NCI-H345 treated with DMSO at 0.1 percent for 48 hours (cell line): Measurements from ENCODE around the gene RBFA.
"Not testable (repeated sequence)": the region's sequence is repeated elsewhere in the genome, so short reads cannot be mapped to it uniquely, and the experiment has no call there.

Source experiments
- DNase-seq: peaks from one replicate; lab custom pipeline; 2025; ENCODE audit not compliant: unreplicated experiment; lab: John Stamatoyannopoulos, UW

The RBFA gene

GRCh38 chr18:80027719-80028118 lies 6.5 kb upstream of the RBFA start:
- not testable (repeated sequence) for DNase-seq

GRCh38 chr18:80029690-80030089 lies 4.5 kb upstream of the RBFA start:
- DNase-seq: no peak

DNA sequence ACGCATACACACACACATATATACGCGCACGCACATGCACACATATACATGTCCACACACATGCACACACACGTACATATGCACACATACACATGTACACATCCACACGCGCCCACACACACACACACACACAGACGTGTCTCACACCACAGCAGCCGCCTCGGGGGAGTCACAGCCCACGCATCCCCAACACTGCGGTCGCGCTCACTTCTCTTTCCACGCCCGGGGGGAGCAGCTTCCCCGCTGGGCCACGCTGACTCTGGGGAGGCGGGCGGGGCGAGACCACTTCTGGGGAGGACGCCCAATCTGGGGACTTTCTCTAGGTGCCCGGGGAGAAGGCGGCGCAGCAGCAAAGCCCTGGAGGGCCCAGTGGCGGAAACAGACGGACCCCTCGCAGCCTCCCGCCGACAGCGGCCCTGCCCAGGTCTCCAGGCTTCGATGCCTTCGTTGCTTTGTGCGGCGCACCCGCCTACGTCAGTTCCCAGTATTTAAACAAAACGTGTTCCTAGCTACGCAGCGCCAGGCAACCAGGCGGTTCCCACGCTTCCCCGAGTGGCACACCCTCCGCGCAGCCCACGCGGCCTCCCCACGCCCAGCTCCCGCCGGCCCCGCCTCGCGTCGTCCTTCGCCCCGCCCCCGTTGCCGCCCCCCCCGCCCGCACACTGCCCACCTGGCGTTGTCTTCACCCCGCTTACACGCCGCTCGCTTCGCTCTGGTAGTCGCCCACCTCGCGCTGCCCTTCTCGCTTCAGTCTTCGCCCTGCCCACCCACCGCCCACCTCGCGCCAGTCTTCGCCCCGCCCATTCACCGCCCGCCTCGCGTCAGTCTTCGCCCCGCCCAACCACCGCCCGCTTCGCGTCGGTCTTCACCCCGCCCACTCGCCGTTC lies 810 bp upstream of the RBFA start:
- no peak for DNase-seq

DNA sequence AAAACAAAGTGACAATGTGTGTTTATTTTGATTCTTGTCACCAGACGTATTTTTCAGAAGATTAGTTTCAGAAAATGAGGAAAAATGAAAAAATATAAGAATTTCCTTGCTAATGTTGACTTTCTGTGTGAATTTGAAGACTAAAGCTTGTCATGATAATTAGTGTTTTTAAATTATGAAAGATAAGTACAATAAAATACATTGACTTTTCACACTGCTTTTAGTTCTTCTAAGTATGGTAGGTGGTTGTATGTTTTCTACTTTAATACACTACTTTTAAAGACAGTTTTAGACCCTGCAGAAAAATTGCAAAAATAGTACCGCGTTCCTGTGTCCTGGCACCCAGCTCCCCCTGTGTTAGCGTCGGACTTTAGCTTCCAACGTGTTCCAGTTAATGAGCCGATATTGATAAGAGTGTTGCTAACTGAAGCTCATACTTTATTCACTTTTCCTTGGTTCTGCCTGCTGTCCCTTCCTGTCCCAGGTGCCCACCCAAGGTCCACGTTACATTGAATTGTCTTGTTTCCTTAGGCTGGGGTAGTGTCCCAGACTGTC lies 695 bp downstream of the RBFA start:
- no peak for DNase-seq

GRCh38 chr18:80035997-80036396 lies 1.8 kb downstream of the RBFA start:
- DNase-seq: no peak

DNA sequence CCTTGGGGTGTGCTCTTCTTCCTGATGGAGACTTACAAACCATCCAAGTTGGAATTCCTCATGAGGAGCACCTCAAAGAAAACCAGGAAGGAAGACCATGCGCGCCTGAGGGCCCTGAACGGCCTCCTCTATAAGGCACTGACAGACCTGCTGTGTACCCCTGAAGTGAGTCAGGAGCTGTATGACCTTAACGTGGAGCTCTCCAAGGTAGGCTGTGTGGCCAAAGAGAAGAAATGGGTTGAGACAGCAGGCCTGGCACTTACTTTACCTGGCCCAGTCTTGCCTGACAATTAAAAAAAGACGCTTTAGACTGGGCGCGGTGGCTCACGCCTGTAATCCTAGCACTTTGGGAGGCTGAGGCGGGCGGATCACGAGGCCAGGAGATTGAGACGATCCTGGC lies 3.1 kb downstream of the RBFA start:
- DNase-seq: no peak

DNA sequence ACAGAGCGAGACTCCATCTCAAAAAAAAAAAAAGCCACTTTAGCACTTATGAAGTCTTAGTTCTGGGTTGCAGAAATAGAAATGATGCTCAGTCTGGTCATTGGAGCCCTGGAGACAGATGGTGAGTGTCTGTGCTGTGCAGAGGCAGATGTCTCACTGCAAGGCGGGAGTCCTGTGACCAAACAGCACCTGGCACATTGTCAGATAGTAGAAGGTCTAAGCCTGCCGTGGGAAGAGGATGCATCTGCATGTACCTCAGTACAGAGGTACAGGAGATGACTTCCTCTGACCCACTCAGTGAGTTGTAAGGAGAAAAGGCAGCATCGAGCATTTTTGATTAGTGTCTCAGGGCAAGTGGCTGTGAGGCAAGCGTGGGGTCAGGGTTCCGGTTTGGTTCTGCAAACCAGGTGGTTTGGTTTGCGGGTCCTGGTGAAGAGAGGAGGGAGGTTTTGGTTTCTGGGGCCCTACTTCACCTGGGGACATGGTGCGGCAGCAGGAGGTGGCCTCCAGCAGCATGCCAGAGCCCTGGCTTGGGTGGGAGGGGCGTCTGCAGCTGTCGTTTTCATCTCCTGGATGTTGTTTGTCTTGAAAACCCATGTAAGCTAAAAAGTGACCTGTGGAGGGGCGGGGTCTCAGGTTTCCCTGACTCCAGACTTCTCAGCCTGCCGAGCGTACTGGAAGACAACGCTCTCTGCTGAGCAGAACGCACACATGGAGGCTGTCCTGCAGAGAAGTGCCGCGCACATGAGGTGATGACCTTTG lies 3.8 kb downstream of the RBFA start:
- no peak for DNase-seq

GRCh38 chr18:80040515-80040914 lies 6.3 kb downstream of the RBFA start:
- DNase-seq: no peak

- no peak for DNase-seq
Measured at GRCh38 chr18:80041424-80041823, 7.2 kb downstream of the RBFA start.

DNA sequence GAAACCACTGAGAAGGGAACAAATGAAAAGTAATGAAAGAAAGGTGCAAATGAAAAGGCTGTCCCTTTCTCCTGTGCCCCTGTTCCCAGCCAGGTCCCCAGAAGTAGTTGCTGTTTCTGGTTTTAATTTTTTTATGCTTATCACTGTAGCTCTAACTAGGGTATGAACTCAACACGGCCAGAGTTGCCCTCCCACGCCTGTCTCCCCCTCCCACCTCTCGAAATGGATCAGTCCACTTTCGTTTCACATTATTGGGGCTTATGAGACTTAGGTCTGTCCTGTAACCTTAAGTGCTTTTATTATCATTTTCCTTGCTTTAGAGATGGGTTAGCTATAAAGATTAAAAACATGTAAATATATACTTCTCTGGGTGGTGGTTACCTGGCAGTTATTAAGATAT lies 8.6 kb downstream of the RBFA start:
- no peak for DNase-seq

GRCh38 chr18:80044072-80044471 lies 9.8 kb downstream of the RBFA start:
- DNase-seq: no peak

DNA sequence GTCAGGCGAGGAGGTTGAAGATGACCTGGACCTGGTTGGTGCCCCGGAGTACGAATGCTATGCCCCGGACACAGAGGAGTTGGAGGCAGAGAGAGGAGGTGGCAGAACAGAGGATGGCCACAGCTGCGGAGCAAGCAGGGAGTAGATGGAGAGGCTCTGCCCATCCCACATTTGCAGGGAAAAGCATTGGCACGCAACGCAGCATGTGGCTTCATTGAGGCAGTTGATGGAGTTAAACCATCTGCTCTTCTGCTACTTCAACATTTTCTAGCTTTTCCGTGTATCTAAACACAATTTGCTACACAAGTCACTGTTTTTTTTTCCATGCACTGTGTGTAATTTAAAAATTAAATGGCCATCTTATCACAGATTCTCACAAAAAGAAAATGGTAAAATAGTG lies 11.8 kb downstream of the RBFA start:
- no peak for DNase-seq

DNA sequence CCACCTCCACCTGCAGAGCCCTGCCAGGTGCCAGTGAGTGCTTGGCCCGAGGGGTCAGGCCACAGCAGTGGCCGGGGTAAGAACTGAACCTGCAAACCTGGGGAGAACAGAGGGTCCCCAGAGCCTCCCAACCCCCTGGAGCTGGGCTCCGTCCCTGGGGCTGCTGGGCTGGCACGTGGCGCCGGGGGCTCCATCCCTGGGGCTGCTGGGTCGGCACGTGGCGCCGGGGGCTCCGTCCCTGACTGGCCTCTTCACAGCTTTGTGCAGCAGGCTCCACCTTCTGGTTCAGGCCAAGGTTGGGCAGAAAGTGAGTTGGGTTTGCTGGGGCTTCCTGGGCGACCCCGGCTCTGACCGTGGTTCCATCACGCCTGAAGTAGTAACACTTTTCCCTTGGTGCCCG lies 12.2 kb downstream of the RBFA start:
- DNase-seq: no peak

DNA sequence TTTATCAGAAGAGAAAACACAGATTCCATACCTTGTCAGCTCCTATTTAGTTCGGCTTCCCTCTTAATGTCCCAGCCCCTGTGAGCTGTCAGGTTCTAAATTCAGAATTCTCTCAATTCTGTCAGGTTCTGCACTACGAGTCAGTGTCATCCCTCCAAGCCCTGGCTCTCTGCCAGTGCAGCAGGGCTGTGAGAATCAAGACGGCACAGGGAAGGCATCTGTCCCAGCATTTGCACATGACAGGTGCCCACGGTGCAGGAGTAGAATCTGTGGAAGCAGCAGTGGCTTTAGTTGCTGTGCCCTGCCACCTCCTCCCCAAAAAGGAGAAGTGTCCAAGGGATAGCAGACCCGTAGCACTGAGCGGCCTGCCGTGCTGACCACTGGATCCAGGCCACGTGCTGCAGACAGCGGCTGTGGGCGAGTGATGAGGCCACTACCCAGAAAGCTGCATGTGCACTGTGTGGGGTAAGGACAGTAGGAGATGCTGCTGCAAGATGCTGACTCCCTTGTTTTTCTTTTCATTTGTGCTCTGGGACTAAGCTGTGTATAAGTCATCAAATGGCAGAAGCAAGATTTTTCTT lies 12.8 kb downstream of the RBFA start:
- no peak for DNase-seq

DNA sequence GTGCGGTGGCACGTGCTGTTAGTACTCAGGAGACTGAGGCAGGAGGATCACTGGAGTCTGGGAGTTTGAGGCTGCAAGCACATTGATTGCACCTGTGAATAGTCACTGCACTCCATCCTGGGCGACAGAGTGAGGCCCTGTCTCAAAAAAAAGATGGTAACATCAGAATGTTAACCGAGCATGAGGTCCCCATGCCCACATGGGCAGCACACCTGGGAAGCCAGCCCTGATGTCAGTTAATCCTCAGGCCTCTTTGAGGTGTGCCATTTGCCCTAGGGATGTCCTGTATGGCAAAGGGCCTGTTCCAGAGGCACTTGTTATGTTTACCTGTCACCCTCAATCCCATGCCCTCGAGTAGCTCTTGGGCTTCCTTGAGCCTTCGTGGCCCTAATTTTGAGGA lies 16.6 kb downstream of the RBFA start:
- DNase-seq: no peak

GRCh38 chr18:80056095-80056494 lies 21.9 kb downstream of the RBFA start:
- DNase-seq: no peak

GRCh38 chr18:80059945-80060344 lies 25.7 kb downstream of the RBFA start:
- no peak for DNase-seq

DNA sequence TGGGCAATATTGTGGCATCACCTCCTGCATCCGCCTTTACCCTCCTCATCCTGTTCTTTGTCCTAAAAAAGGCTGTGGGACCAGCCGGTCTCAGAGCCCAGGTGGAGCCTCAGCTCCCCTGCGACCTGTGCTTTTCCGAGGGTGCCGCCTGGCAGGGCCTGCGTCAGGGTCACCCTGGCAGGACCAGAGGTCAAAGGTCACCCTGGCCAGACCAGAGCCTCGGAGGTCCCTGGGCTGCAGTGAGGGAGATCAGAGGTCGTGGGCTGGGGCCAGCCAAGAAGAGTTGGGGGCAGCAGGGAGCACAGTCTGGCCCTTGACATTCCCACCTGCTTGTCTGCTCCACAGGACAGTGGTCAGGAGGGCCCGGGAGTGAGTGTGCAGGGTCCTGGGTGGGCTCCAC lies 31.5 kb downstream of the RBFA start:
- DNase-seq: no peak

GRCh38 chr18:80067321-80067720 lies 33.1 kb downstream of the RBFA start:
- no peak for DNase-seq

DNA sequence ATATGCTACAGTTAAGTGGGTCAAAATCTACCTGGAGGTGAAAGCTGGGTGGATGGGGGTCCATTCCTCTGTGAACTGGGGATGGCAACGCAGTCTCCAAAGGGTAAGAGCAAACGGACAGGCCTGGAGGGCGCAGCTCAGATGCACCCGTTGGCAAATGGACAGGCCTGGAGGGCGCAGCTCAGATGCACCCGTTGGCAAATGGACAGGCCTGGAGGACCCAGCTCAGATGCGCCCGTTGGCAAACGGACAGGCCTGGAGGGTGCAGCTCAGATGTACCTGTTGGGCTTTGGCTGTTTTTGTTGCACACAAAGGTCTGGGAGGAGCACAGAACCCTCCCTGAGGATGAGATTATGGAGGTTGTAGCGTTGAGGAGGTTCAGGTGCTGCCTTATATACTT lies 33.7 kb downstream of the RBFA start:
- DNase-seq: no peak

GRCh38 chr18:80068571-80069272 lies 34.5 kb downstream of the RBFA start:
- DNase-seq: no peak
